Hepatocyte (in vitro differentiated cells): ENCODE data around the gene DENND5A.
"Not testable (repeated sequence)": the region's sequence is repeated elsewhere in the genome, so short reads cannot be mapped to it uniquely, and the experiment has no call there.

Experiments used
- CTCF ChIP-seq: fragments of 200-600 bp; sonication (generic); IDR thresholded peaks from 2 replicates; pipeline ENCODE4 v1.5.1; 2016; ENCODE audit warnings: antibody characterized with exemption, mild to moderate bottlenecking; ENCODE audit not compliant: poor library complexity
- EZH2 ChIP-seq: fragments of 200-600 bp; sonication (generic); IDR thresholded peaks from 2 replicates; pipeline ENCODE4 v1.6.1; 2016; ENCODE audit warnings: antibody characterized with exemption, mild to moderate bottlenecking, borderline replicate concordance
- EZH2phosphoT487 ChIP-seq: fragments of 200-600 bp; sonication (generic); IDR thresholded peaks from one replicate; pipeline ENCODE4 v1.6.1; 2018; ENCODE audit warnings: antibody characterized with exemption, mild to moderate bottlenecking, low read depth, moderate library complexity; ENCODE audit not compliant: unreplicated experiment, severe bottlenecking

- TF ChIP-seq CTCF, EZH2phosphoT487, EZH2: not testable (repeated sequence)
These were observed 4.4 kb downstream of the DENND5A start for GRCh38 chr11:9260838-9261146.
